HEK293 (cell line): ENCODE measurements around the gene DBNL.

Experiments used
- CTCF ChIA-PET: fragments of 350-600 bp; formaldehyde crosslinking; extraction: SDS; loops from one replicate; lab custom pipeline; 2021; ENCODE audit warnings: antibody characterized with exemption; lab: Yijun Ruan, JAX
- POLR2A ChIA-PET: fragments of 300-600 bp; formaldehyde crosslinking; extraction: SDS; loops from one replicate; lab custom pipeline; 2020; ENCODE audit warnings: antibody characterized with exemption, inconsistent platforms; lab: Yijun Ruan, JAX
- H3K27ac ChIP-seq: fragments of 200-500 bp; sonication (Bioruptor generic); 2 replicates; pipeline ENCODE4 v1.5.1; 2014; ENCODE audit warnings: low read depth, low read length, control low read depth, inconsistent platforms; ENCODE audit errors: extremely low read depth
- H3K36me3 ChIP-seq, 2 experiments: fragments of 200-500 bp in 1 of 2; sonication (Bioruptor generic) in 1 of 2; 1 replicate in 1 of 2; 2 replicates in 1 of 2; pipeline ENCODE4 v1.5.1; 2014 to 2017; ENCODE audit warnings: inconsistent platforms in 2 of 2, low read length in 2 of 2; ENCODE audit not compliant: control insufficient read depth in 2 of 2, insufficient read depth in 1 of 2
- H3K4me1 ChIP-seq: fragments of 200-500 bp; sonication (Bioruptor generic); 2 replicates; pipeline ENCODE4 v1.5.1; 2014; ENCODE audit warnings: mild to moderate bottlenecking, low read length, inconsistent platforms; ENCODE audit not compliant: control insufficient read depth, insufficient read depth
- H3K4me3 ChIP-seq: 2 replicates; pipeline ENCODE4 v1.5.1; 2011; ENCODE audit warnings: low read depth, mild to moderate bottlenecking, control low read depth, low read length, moderate library complexity
- H3K9me3 ChIP-seq: fragments of 200-500 bp; sonication (Bioruptor generic); 2 replicates; pipeline ENCODE4 v1.5.1; 2014; ENCODE audit warnings: low read depth, low read length, inconsistent platforms; ENCODE audit not compliant: control insufficient read depth, insufficient read depth
- BCL11B ChIP-seq: fragments of 450-650 bp; formaldehyde crosslinking; IDR thresholded peaks from 2 replicates; pipeline ENCODE4 v1.5.1; 2016; ENCODE audit warnings: low read depth, missing biosample characterization, missing genetic modification characterization
- FEZF1 ChIP-seq: fragments of 450-650 bp; formaldehyde crosslinking; IDR thresholded peaks from 2 replicates; pipeline ENCODE4 v1.5.1; 2016; ENCODE audit warnings: missing biosample characterization, missing genetic modification characterization
- GFI1B ChIP-seq: fragments of 450-650 bp; formaldehyde crosslinking; IDR thresholded peaks from 2 replicates; pipeline ENCODE4 v1.5.1; 2016; ENCODE audit warnings: missing biosample characterization, missing genetic modification characterization
- KLF10 ChIP-seq: fragments of 450-650 bp; IDR thresholded peaks from 2 replicates; pipeline ENCODE4 v1.5.1; 2018; ENCODE audit warnings: missing biosample characterization, mild to moderate bottlenecking, missing genetic modification characterization
- KLF16 ChIP-seq: fragments of 450-650 bp; formaldehyde crosslinking; IDR thresholded peaks from 2 replicates; pipeline ENCODE4 v1.5.1; 2017; ENCODE audit warnings: missing biosample characterization, missing genetic modification characterization
- KLF17 ChIP-seq: fragments of 450-650 bp; formaldehyde crosslinking; IDR thresholded peaks from 2 replicates; pipeline ENCODE4 v1.5.1; 2016; ENCODE audit warnings: missing biosample characterization, missing genetic modification characterization
- KLF9 ChIP-seq: fragments of 450-650 bp; formaldehyde crosslinking; IDR thresholded peaks from 2 replicates; pipeline ENCODE4 v1.5.1; 2016; ENCODE audit warnings: missing biosample characterization, missing genetic modification characterization, low read depth
- OSR2 ChIP-seq: fragments of 450-650 bp; formaldehyde crosslinking; IDR thresholded peaks from 2 replicates; pipeline ENCODE4 v1.5.1; 2016; ENCODE audit warnings: missing biosample characterization, missing genetic modification characterization
- PRDM4 ChIP-seq: fragments of 450-650 bp; formaldehyde crosslinking; IDR thresholded peaks from 2 replicates; pipeline ENCODE4 v1.5.1; 2017; ENCODE audit warnings: missing biosample characterization, missing genetic modification characterization
- RBAK ChIP-seq: fragments of 450-650 bp; formaldehyde crosslinking; IDR thresholded peaks from 2 replicates; pipeline ENCODE4 v1.5.1; 2016; ENCODE audit warnings: missing biosample characterization, missing genetic modification characterization
- ZFHX2 ChIP-seq: fragments of 450-650 bp; formaldehyde crosslinking; conservative IDR thresholded peaks from 2 replicates; pipeline ENCODE4 v1.5.1; 2016; ENCODE audit warnings: missing biosample characterization, missing genetic modification characterization
- ZFP41 ChIP-seq: fragments of 450-650 bp; formaldehyde crosslinking; IDR thresholded peaks from 2 replicates; pipeline ENCODE4 v1.5.1; 2016; ENCODE audit warnings: missing biosample characterization, missing genetic modification characterization, borderline replicate concordance
- ZIC2 ChIP-seq: fragments of 450-650 bp; formaldehyde crosslinking; IDR thresholded peaks from 2 replicates; pipeline ENCODE4 v1.5.1; 2016; ENCODE audit warnings: missing biosample characterization, missing genetic modification characterization
- ZNF10 ChIP-seq: fragments of 450-650 bp; formaldehyde crosslinking; IDR thresholded peaks from 2 replicates; pipeline ENCODE4 v1.5.1; 2017; ENCODE audit warnings: missing biosample characterization, missing genetic modification characterization
- ZNF184 ChIP-seq: fragments of 450-650 bp; IDR thresholded peaks from 2 replicates; pipeline ENCODE4 v1.5.1; 2018; ENCODE audit warnings: missing biosample characterization, mild to moderate bottlenecking, missing genetic modification characterization
- ZNF23 ChIP-seq: fragments of 450-650 bp; formaldehyde crosslinking; IDR thresholded peaks from 2 replicates; pipeline ENCODE4 v1.5.1; 2016; ENCODE audit warnings: missing biosample characterization, missing genetic modification characterization, borderline replicate concordance
- ZNF292 ChIP-seq: fragments of 450-650 bp; formaldehyde crosslinking; IDR thresholded peaks from 2 replicates; pipeline ENCODE4 v1.5.1; 2016; ENCODE audit warnings: low read depth, missing biosample characterization, missing genetic modification characterization, borderline replicate concordance
- ZNF514 ChIP-seq: fragments of 450-650 bp; formaldehyde crosslinking; IDR thresholded peaks from 2 replicates; pipeline ENCODE4 v1.5.1; 2016; ENCODE audit warnings: missing biosample characterization, missing genetic modification characterization
- ZNF600 ChIP-seq: fragments of 450-650 bp; formaldehyde crosslinking; IDR thresholded peaks from 2 replicates; pipeline ENCODE4 v1.5.1; 2016; ENCODE audit warnings: missing biosample characterization, missing genetic modification characterization
- ZNF660 ChIP-seq: fragments of 450-650 bp; IDR thresholded peaks from 2 replicates; pipeline ENCODE4 v1.5.1; 2018; ENCODE audit warnings: missing biosample characterization, mild to moderate bottlenecking, missing genetic modification characterization
- ZNF670 ChIP-seq: fragments of 450-650 bp; formaldehyde crosslinking; IDR thresholded peaks from 2 replicates; pipeline ENCODE4 v1.5.1; 2016; ENCODE audit warnings: missing biosample characterization, missing genetic modification characterization, low read depth
- ZNF707 ChIP-seq: fragments of 450-650 bp; formaldehyde crosslinking; IDR thresholded peaks from 2 replicates; pipeline ENCODE4 v1.5.1; 2016; ENCODE audit warnings: missing biosample characterization, missing genetic modification characterization
- ZNF791 ChIP-seq: fragments of 450-650 bp; formaldehyde crosslinking; IDR thresholded peaks from 2 replicates; pipeline ENCODE4 v1.5.1; 2016; ENCODE audit warnings: missing biosample characterization, missing genetic modification characterization
- TF ChIP-seq, protein P1 (sequence below): fragments of 450-650 bp; formaldehyde crosslinking; IDR thresholded peaks from 2 replicates; pipeline ENCODE4 v1.5.1; 2016; ENCODE audit warnings: missing biosample characterization, missing genetic modification characterization
- TF ChIP-seq, protein P2 (sequence below): fragments of 450-650 bp; formaldehyde crosslinking; IDR thresholded peaks from 2 replicates; pipeline ENCODE4 v1.5.1; 2016; ENCODE audit warnings: missing biosample characterization, missing genetic modification characterization
- TF ChIP-seq, protein P3 (sequence below): fragments of 450-650 bp; formaldehyde crosslinking; IDR thresholded peaks from 2 replicates; pipeline ENCODE4 v1.5.1; 2016; ENCODE audit warnings: missing biosample characterization, missing genetic modification characterization

DBNL gene

DNA sequence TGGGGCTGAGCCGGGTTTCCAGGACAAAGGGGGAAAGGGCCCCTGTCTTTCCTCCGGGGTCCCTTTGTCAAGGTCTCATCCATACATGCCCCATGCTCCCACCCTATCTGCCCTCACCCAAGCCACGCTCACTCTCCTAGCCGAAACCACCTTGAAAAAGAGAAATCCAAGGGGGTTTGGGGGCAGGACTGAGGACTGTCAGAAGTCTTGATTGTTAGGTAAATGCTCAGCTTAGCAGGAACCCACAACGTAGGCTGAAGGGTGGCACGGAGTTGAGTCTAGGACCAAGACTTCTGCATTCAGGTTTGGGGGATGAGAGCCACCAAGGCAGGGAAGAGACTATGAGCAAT, 21.6 kb downstream of the DBNL start:
- peaks cover 0 to 18% of the 10 kb centered on the region in 2 experiments; a peak in 1 of 3 replicates for H3K36me3 ChIP-seq
- no peak overlapping the region for H3K27ac ChIP-seq
- no peak overlapping the region for H3K4me3 ChIP-seq
- TF ChIP-seq ZNF660 (tag by site-specific recombination) (no peak), ZNF670 (tag by site-specific recombination) (no peak), ZNF184 (no peak), OSR2 (tag by site-specific recombination) (no peak), KLF10 (no peak), KLF17 (tag by site-specific recombination) (no peak), RBAK (tag by site-specific recombination) (no peak), ZFP41 (tag by site-specific recombination) (no peak), ZNF514 (tag by site-specific recombination) (no peak), KLF9 (tag by site-specific recombination) (no peak), GFI1B (no peak), ZIC2 (tag by site-specific recombination) (no peak), ZNF600 (tag by site-specific recombination) (no peak), ZNF23 (tag by site-specific recombination) (no peak)
- TF ChIP-seq, protein P1, sequence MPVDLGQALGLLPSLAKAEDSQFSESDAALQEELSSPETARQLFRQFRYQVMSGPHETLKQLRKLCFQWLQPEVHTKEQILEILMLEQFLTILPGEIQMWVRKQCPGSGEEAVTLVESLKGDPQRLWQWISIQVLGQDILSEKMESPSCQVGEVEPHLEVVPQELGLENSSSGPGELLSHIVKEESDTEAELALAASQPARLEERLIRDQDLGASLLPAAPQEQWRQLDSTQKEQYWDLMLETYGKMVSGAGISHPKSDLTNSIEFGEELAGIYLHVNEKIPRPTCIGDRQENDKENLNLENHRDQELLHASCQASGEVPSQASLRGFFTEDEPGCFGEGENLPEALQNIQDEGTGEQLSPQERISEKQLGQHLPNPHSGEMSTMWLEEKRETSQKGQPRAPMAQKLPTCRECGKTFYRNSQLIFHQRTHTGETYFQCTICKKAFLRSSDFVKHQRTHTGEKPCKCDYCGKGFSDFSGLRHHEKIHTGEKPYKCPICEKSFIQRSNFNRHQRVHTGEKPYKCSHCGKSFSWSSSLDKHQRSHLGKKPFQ (tag by site-specific recombination) = no peak
- TF ChIP-seq, protein P2, sequence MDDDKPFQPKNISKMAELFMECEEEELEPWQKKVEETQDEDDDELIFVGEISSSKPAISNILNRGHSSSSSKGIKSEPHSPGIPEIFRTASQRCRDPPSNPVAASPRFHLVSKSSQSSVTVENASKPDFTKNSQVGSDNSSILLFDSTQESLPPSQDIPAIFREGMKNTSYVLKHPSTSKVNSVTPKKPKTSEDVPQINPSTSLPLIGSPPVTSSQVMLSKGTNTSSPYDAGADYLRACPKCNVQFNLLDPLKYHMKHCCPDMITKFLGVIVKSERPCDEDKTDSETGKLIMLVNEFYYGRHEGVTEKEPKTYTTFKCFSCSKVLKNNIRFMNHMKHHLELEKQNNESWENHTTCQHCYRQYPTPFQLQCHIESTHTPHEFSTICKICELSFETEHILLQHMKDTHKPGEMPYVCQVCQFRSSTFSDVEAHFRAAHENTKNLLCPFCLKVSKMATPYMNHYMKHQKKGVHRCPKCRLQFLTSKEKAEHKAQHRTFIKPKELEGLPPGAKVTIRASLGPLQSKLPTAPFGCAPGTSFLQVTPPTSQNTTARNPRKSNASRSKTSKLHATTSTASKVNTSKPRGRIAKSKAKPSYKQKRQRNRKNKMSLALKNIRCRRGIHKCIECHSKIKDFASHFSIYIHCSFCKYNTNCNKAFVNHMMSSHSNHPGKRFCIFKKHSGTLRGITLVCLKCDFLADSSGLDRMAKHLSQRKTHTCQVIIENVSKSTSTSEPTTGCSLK (tag by site-specific recombination) = no peak
- H3K9me3 ChIP-seq = no peaks in the 10 kb centered on the region
- ChIA-PET POLR2A (interaction anchor here (0.6 to 2.1 kb wide), 4 partner anchors 17 to 130 kb away, joined by 3 to 16 read pairs (median 4); partner anchors contain the start of gene DBNL), CTCF (interaction anchor here (0.6 to 3.3 kb wide), 3 partner anchors 18 to 130 kb away, joined by 3 to 14 read pairs (median 4); no protein-coding TSS in a partner anchor)
- H3K4me1 ChIP-seq = no peaks in the 10 kb centered on the region

DNA sequence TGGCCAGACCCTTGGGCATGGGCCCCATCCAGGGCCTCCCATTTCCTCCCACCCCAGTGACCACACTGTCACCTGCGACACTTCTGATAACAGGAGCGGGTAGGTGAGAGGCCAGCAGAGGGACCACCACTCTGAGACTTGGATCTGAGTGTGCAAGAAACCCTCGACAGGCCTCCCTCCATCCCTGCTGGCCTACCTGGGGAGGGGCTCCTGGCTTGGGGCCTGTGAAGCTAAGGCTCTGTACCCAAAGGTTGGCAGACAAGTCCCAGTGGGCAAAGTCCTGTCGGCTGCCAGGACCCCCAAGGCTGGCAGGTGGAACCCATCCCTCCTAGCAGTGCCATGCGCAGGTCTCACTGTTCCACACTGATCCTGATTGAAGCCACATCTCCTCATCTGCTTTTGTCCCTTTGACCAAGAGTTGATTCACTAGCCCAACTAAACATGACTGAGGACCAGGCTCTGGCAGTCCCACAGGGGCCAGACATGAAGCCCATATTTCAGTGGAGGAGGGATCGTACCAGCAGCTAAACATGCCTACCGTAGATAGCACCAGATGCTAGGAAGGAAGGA, 22.1 kb downstream of the DBNL start:
- Histone ChIP-seq H3K9me3 (no peaks in the 10 kb centered on the region), H3K4me1 (no peaks in the 10 kb centered on the region), H3K27ac (no peak overlapping the region), H3K36me3 (peaks cover 0 to 13% of the 10 kb centered on the region in 2 experiments; a peak in 2 of 3 replicates), H3K4me3 (no peak overlapping the region)
- CTCF ChIA-PET = interaction anchor here (0.5 to 3.3 kb wide), 5 partner anchors 17 to 139 kb away, joined by 3 to 14 read pairs (median 3); no protein-coding TSS in a partner anchor
- POLR2A ChIA-PET = interaction anchor here (0.9 to 2.5 kb wide), 4 partner anchors 11 to 130 kb away, joined by 3 to 16 read pairs (median 9); partner anchors contain the start of gene DBNL
- TF ChIP-seq ZNF10 (tag by site-specific recombination) (no peak), ZFHX2 (no peak), ZNF600 (tag by site-specific recombination) (no peak), BCL11B (tag by site-specific recombination) (no peak), ZNF791 (tag by site-specific recombination) (no peak), PRDM4 (tag by site-specific recombination) (no peak), ZNF292 (tag by site-specific recombination) (no peak), KLF16 (no peak), ZNF707 (no peak), FEZF1 (tag by site-specific recombination) (no peak)
- TF ChIP-seq, protein P3, sequence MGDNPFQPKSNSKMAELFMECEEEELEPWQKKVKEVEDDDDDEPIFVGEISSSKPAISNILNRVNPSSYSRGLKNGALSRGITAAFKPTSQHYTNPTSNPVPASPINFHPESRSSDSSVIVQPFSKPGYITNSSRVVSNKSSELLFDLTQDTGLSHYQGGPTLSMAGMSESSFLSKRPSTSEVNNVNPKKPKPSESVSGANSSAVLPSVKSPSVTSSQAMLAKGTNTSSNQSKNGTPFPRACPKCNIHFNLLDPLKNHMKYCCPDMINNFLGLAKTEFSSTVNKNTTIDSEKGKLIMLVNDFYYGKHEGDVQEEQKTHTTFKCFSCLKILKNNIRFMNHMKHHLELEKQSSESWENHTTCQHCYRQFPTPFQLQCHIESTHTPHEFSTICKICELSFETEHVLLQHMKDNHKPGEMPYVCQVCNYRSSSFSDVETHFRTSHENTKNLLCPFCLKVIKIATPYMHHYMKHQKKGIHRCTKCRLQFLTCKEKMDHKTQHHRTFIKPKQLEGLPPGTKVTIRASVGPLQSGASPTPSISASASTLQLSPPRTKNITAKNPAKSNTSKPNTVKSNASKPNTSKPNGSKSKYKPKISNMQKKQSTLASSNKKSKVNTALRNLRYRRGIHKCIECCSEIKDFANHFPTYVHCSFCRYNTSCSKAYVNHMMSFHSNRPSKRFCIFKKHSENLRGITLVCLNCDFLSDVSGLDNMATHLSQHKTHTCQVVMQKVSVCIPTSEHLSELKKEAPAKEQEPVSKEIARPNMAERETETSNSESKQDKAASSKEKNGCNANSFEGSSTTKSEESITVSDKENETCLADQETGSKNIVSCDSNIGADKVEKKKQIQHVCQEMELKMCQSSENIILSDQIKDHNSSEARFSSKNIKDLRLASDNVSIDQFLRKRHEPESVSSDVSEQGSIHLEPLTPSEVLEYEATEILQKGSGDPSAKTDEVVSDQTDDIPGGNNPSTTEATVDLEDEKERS (tag by site-specific recombination) = no peak
